Measurements from ENCODE around the gene MAP7D2. TPM values are rescaled to one million over a fixed set of nuclear protein-coding genes. Genes with fewer than 3 reads are reported as not detected.

Gene MAP7D2
- total and polyA plus RNA-seq, 2 of the 13 experiments (the other 11 are each of a cell fraction or from before 2014, with no cell fraction given), result 9.6 to 10.5 TPM

GRCh38 chrX:20059467-20060128, 57.1 kb downstream of the MAP7D2 start:
- 92% methylated on average over 5 of the region's 5 CpGs for WGBS (ENCODE audit: low lambda C conversion rate)

More at GRCh38 chrX:20059467-20060128, 57.1 kb downstream of the MAP7D2 start:
- CTCF ChIA-PET (ENCODE audit: low intra/inter-chr PET ratio, low total read pairs), result no interaction called here
- Histone ChIP-seq H3K27ac (ENCODE audit: extremely low read length, insufficient read depth, low read length) (no peak overlapping the region), H3K4me2 (ENCODE audit: low read depth, low read length) (no peak overlapping the region), H4K20me1 (ENCODE audit: insufficient read depth, low read length) (no peaks in the 10 kb centered on the region), H3K79me2 (ENCODE audit: insufficient read depth, low read length) (no peaks in the 10 kb centered on the region), H2AFZ (ENCODE audit: low read length) (no peak overlapping the region), H3K4me1 (ENCODE audit: insufficient read depth, low read length) (no peaks in the 10 kb centered on the region), H3K9ac (ENCODE audit: insufficient read depth, low read depth, low read length) (no peak overlapping the region), H3K9me3 (ENCODE audit: low read length) (no peaks in the 10 kb centered on the region), H3K27me3 (ENCODE audit: control insufficient read depth in 1 of 2, insufficient read depth in 2 of 2, low read length in 2 of 2) (no peaks in the 10 kb centered on the region), H3K4me3 (replicated peaks in 1 of 3; ENCODE audit: insufficient read depth in 1 of 3, low read depth in 2 of 3, low read length in 3 of 3) (no peak overlapping the region), H3K36me3 (replicated peaks in 1 of 2; ENCODE audit: control insufficient read depth in 1 of 2, insufficient read depth in 2 of 2, low read length in 2 of 2) (0 out of 5 replicates have a peak, but pooled peaks cover 0 to 3% of the 10 kb centered on the region in 2 experiments)
- TF ChIP-seq GTF3A (CRISPR knock-in tag; conservative IDR thresholded peaks at IDR 0.05), result no peak
- TF ChIP-seq, protein P1, sequence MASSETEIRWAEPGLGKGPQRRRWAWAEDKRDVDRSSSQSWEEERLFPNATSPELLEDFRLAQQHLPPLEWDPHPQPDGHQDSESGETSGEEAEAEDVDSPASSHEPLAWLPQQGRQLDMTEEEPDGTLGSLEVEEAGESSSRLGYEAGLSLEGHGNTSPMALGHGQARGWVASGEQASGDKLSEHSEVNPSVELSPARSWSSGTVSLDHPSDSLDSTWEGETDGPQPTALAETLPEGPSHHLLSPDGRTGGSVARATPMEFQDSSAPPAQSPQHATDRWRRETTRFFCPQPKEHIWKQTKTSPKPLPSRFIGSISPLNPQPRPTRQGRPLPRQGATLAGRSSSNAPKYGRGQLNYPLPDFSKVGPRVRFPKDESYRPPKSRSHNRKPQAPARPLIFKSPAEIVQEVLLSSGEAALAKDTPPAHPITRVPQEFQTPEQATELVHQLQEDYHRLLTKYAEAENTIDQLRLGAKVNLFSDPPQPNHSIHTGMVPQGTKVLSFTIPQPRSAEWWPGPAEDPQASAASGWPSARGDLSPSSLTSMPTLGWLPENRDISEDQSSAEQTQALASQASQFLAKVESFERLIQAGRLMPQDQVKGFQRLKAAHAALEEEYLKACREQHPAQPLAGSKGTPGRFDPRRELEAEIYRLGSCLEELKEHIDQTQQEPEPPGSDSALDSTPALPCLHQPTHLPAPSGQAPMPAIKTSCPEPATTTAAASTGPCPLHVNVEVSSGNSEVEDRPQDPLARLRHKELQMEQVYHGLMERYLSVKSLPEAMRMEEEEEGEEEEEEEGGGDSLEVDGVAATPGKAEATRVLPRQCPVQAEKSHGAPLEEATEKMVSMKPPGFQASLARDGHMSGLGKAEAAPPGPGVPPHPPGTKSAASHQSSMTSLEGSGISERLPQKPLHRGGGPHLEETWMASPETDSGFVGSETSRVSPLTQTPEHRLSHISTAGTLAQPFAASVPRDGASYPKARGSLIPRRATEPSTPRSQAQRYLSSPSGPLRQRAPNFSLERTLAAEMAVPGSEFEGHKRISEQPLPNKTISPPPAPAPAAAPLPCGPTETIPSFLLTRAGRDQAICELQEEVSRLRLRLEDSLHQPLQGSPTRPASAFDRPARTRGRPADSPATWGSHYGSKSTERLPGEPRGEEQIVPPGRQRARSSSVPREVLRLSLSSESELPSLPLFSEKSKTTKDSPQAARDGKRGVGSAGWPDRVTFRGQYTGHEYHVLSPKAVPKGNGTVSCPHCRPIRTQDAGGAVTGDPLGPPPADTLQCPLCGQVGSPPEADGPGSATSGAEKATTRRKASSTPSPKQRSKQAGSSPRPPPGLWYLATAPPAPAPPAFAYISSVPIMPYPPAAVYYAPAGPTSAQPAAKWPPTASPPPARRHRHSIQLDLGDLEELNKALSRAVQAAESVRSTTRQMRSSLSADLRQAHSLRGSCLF (CRISPR knock-in tag; IDR thresholded peaks at IDR 0.05; ENCODE audit: borderline replicate concordance), result no peak
- TF ChIP-seq TCF12 (IDR thresholded peaks at IDR 0.05), result no peak
- TF ChIP-seq TCF12 (CRISPR knock-in tag; IDR thresholded peaks at IDR 0.05), result no peak
- no TSS peak for BruUV-seq (replicated peaks)
- FAIRE-seq, result no peak
- DNase-seq (ENCODE audit: low spot score), result no peak
- POLR2A ChIA-PET, result no interaction called here
- no peak for ATAC-seq
- intact Hi-C loops (cut with micrococcal nuclease; ENCODE audit: unreplicated experiment) (no loop called here), in situ Hi-C loops (cut with HindIII; ENCODE audit: extremely low pct_ligation_motif_present, low pct_unique_long_range_greater_than_20kb) (loop anchor here (10.0 kb wide), 1 partner anchor 155 kb away; no protein-coding TSS in a partner anchor)

Data from HepG2 (cell line).